GM12865 (cell line): Measurements from ENCODE around the gene CCDC8.

Experiments
- DNase-seq: peaks from one replicate; pipeline ENCODE4 v3.0.0; 2010; ENCODE audit warnings: low read depth
- H3K4me3 ChIP-seq: 2 replicates; pipeline ENCODE4 v1.5.1; 2011; ENCODE audit warnings: mild to moderate bottlenecking, low read depth, low read length, control low read depth
- TF ChIP-seq, protein P1 (sequence below): IDR thresholded peaks from 2 replicates; pipeline ENCODE4 v1.5.1; 2011; ENCODE audit warnings: low read length, control low read depth, low read depth, inconsistent platforms; ENCODE audit not compliant: insufficient read depth; ENCODE audit errors: missing control alignments

The CCDC8 gene

DNA sequence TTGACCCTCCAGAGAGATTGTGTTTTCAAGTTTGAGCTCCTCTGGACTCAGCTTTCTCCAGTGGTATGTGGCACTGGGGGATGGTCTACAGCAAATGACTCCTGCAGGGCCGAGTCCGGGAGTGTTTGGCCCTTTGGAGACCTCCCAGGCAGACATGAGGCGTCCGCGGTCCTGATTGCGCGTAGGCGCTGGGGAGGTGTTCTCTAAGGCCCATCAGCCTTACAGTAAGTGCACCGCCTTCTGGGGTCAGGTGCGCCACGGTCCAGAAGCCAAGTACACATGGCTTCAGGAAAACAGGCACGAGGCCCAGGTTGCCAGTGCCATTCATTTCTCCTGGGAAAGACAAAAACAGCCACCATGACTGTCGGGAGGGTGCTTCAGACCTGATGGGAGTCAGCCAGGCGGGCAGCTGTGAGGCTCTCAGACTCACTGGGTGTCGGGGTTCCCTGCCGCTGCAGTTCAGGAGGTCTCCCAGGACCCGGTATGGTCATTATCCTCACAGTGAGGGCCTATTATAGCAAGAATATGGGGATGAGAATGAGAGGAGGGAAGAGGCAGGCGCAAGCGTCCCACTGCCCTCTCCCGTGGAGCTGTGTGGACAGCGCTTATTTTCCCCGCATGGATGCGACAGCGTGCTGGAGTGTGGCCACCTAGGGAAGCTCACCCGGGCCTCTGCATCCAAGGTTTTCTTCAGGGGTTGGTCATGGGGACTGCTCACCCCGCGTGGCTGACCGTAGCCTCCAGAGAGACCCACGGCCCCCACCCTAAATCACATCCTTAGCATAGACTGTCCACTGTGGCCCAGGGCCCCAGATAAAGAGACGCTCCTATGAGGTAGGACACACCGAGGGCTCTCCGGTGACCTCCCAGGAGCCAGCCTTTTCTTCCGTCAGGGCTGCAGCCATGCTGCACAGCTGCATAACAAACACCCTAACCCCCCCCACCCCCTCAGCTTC lies 21.8 kb downstream of the CCDC8 start:
- no peak for DNase-seq
- H3K4me3 ChIP-seq: no peak overlapping the region
- TF ChIP-seq, protein P1, sequence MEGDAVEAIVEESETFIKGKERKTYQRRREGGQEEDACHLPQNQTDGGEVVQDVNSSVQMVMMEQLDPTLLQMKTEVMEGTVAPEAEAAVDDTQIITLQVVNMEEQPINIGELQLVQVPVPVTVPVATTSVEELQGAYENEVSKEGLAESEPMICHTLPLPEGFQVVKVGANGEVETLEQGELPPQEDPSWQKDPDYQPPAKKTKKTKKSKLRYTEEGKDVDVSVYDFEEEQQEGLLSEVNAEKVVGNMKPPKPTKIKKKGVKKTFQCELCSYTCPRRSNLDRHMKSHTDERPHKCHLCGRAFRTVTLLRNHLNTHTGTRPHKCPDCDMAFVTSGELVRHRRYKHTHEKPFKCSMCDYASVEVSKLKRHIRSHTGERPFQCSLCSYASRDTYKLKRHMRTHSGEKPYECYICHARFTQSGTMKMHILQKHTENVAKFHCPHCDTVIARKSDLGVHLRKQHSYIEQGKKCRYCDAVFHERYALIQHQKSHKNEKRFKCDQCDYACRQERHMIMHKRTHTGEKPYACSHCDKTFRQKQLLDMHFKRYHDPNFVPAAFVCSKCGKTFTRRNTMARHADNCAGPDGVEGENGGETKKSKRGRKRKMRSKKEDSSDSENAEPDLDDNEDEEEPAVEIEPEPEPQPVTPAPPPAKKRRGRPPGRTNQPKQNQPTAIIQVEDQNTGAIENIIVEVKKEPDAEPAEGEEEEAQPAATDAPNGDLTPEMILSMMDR: no peak

DNA sequence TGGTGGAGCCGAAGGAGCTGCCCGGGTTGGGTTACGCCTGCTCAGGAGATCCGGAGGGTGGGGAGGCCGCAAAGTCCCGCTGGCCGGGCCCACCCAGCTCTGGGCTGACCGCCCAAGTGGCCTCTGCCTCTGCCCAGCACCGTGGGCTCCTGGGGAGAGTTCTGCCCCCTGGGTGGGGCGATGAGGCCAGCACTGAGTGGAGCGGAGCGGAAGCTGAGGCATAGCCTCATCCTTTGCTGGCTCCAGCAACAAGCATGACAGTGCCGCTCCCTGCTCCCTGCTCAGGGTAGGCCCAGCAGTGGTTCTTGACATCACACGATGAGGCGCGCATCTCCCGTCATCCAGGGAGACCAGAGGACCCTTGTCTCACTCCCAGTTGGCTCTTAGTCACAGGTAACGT lies 22.5 kb downstream of the CCDC8 start:
- no peak for DNase-seq
- TF ChIP-seq, protein P1: no peak
- no peak overlapping the region for H3K4me3 ChIP-seq

DNA sequence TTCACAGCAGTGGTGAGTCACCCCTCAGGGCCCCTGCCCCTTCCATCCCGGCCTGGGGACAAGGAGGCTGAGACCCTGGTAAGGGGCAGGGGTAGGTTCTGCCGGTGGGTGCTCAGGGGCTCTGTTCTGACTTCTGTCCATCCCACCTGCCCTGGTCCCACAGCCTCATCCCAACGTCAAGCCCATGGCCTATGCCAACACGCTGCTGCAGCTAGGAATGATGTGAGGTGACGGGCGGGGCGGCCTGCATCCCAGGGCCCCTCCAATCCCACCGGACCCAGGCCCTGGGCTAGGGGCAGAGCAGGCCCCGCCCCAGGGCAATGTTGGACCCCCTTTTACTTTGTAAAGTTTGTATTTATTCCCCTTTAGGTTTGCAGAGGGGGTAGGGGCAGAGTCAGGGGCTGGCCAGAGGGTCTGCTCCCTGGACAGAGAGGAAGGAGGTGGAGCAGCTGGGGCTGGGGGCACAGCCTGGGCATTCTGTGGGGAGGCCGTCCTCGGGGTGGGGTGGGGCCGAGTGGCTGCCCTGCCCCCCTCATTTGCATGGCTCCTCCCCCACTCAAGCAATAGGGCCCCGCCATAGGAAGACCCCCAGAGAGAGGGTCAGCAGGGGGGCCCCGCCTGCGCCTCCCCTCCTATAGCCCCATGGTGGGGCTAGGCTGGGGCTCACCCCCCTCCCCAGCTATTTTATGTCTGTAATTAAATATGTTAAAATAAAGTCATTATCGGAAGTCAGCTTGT lies 23.1 kb downstream of the CCDC8 start:
- TF ChIP-seq, protein P1: no peak
- no peak for DNase-seq
- H3K4me3 ChIP-seq: no peak overlapping the region

DNA sequence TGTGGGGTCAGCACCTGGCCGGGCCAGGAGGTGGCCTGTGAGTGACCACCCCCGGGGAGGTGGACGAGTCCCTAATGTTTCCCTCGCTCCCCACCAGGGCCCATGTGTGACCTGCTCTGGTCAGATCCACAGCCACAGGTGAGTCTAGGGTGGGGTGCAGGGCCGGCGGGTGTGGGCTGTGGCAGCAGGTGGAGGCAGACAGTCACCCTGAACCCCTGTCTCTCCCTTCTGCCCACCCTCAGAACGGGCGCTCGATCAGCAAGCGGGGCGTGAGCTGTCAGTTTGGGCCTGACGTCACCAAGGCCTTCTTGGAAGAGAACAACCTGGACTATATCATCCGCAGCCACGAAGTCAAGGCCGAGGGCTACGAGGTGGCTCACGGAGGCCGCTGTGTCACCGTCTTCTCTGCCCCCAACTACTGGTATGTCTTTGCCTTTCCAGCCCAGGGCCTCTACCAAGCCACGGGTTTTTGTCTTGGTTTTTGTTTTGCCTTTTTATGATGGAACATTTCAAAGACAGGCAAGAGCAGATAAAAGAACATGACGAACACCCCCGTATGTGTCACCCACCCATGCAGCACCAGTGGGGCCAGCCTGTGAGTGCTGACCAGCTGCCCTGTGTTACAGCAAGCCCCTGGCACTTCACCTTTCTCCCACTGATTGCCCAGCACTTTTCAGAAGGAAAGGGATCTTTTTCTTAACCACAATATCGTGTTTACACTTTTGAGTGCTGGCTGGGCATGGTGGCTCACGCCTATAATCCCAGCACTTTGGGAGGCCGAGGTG lies 24.9 kb downstream of the CCDC8 start:
- TF ChIP-seq, protein P1: no peak
- no peak overlapping the region for H3K4me3 ChIP-seq
- no peak for DNase-seq

DNA sequence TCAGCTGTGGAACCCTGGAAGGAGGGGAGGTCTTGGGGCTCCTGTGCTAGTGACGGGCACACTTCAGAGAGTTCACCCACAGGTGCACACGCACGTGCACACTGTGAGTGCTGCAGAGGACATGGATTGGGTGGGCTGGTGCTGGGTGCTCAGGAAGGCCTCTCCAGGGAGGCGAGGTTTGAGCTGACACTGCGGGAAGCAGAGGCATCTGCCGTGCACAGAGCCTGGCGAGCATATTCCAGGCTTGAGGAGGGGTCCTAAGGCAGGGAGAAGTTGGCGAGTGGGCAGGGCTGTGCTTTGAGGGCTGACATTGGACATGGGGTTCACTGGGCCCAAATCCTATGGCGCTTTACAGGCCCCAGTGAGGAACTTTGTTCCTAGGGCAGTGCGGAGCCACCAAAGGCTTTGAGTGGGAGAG lies 25.6 kb downstream of the CCDC8 start:
- H3K4me3 ChIP-seq: no peak overlapping the region
- TF ChIP-seq, protein P1: no peak
- no peak for DNase-seq

DNA sequence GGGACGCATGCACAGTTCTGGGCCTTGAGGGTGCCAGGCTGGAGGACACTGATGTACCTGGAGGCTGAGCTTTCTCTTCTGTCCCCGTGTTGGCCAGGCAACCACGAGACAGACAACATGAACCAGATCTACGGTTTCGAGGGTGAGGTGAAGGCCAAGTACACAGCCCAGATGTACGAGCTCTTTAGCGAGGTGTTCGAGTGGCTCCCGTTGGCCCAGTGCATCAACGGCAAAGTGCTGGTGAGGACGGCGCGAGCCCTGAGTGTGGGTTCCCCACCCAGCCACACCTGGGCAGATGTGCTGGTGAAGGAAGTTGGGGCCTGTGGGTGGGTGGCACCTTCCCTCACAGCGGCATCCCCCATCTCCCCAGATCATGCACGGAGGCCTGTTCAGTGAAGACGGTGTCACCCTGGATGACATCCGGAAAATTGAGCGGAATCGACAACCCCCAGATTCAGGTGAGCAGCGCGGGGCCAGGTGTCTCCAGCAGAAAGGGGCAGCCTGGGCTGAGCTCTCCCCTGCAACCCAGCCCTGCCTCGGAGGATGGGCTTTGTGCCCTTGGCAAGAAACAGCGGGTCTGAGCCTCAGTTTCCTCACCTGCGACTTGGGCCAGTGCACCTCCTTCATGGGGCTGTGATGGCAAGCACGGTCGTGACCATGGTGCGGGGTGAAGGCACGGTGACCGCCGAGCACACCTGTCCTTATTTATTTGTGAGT lies 26.2 kb downstream of the CCDC8 start:
- DNase-seq: no peak
- TF ChIP-seq, protein P1: no peak
- no peak overlapping the region for H3K4me3 ChIP-seq
